ENCODE data around the gene SRGAP2B. TPM values are rescaled to one million over a fixed set of nuclear protein-coding genes. Genes with fewer than 3 reads are reported as not detected.
A peak's percentile ranks its signal among the peaks of the same experiment; 100 is the strongest.
"Not testable (repeated sequence)": the region's sequence is repeated elsewhere in the genome, so short reads cannot be mapped to it uniquely, and the experiment has no call there.

Gene SRGAP2B
- total RNA-seq, 4 donors from 2014 or later: 39.3 to 79.9 (median 52.5) TPM

GRCh38 chr1:145112703-145113102 is 17.6 kb upstream of the SRGAP2B start:
- DNase-seq (ENCODE audit: low spot score in 2 of 2); intact Hi-C loops (cut with DNase I; ENCODE audit: low total_unique reads); H3K4me3 ChIP-seq (ENCODE audit: low read depth, poor library complexity, severe bottlenecking): not testable (repeated sequence)
- WGBS, 2 donors: no CpG with 5 or more reads among the region's 3 CpGs

- no CpG with 5 or more reads among the region's 3 CpGs for WGBS, 2 donors
- H3K4me3 ChIP-seq (ENCODE audit: low read depth, poor library complexity, severe bottlenecking); DNase-seq (ENCODE audit: low spot score in 2 of 2); intact Hi-C loops (cut with DNase I; ENCODE audit: low total_unique reads): not testable (repeated sequence)
Observed at GRCh38 chr1:145111674-145112073, 16.5 kb upstream of the SRGAP2B start.

GRCh38 chr1:145103294-145103693 is 8.2 kb upstream of the SRGAP2B start:
- H3K4me3 ChIP-seq (ENCODE audit: low read depth, poor library complexity, severe bottlenecking); DNase-seq (ENCODE audit: low spot score in 2 of 2); intact Hi-C loops (cut with DNase I; ENCODE audit: low total_unique reads): not testable (repeated sequence)
- WGBS, 2 donors: no CpG with 5 or more reads among the region's 2 CpGs

GRCh38 chr1:145101725-145102124 is 6.6 kb upstream of the SRGAP2B start:
- intact Hi-C loops (cut with DNase I; ENCODE audit: low total_unique reads); DNase-seq (ENCODE audit: low spot score in 2 of 2); H3K4me3 ChIP-seq (ENCODE audit: low read depth, poor library complexity, severe bottlenecking): not testable (repeated sequence)
- WGBS, 2 donors: no CpG with 5 or more reads among the region's 1 CpG

- peak; percentile 0 to 81 for DNase-seq (ENCODE audit: low spot score in 2 of 2)
- WGBS, 2 donors: 0% methylated on average over 6 of the region's 46 CpGs; no CpG with 5 or more reads in 1 of the 2 donors
- intact Hi-C loops (cut with DNase I; ENCODE audit: low total_unique reads); H3K4me3 ChIP-seq (ENCODE audit: low read depth, poor library complexity, severe bottlenecking): not testable (repeated sequence)
Observed at GRCh38 chr1:145094655-145095211, 395 bp downstream of the SRGAP2B start.

- WGBS, 2 donors: 0% methylated on average over 3 of the region's 47 CpGs; no CpG with 5 or more reads in 1 of the 2 donors
- H3K4me3 ChIP-seq (ENCODE audit: low read depth, poor library complexity, severe bottlenecking); intact Hi-C loops (cut with DNase I; ENCODE audit: low total_unique reads): not testable (repeated sequence)
- DNase-seq (ENCODE audit: low spot score in 2 of 2): peak in 1 of 2 donors; percentile 95
Observed at GRCh38 chr1:145093517-145094149, 1.5 kb downstream of the SRGAP2B start.

- 93% methylated on average over 3 of the region's 7 CpGs; no CpG with 5 or more reads in 1 of the 2 donors for WGBS, 2 donors
- DNase-seq (ENCODE audit: low spot score in 2 of 2); H3K4me3 ChIP-seq (ENCODE audit: low read depth, poor library complexity, severe bottlenecking); intact Hi-C loops (cut with DNase I; ENCODE audit: low total_unique reads): not testable (repeated sequence)
Observed at GRCh38 chr1:145082483-145083255, 12.5 kb downstream of the SRGAP2B start.

- DNase-seq (ENCODE audit: low spot score in 2 of 2); H3K4me3 ChIP-seq (ENCODE audit: low read depth, poor library complexity, severe bottlenecking); intact Hi-C loops (cut with DNase I; ENCODE audit: low total_unique reads): not testable (repeated sequence)
- WGBS, 2 donors: 87% methylated on average over 2 of the region's 3 CpGs; no CpG with 5 or more reads in 1 of the 2 donors
Observed at GRCh38 chr1:145080193-145080592, 14.9 kb downstream of the SRGAP2B start.

GRCh38 chr1:145079737-145080136 is 15.4 kb downstream of the SRGAP2B start:
- DNase-seq (ENCODE audit: low spot score in 2 of 2); H3K4me3 ChIP-seq (ENCODE audit: low read depth, poor library complexity, severe bottlenecking); intact Hi-C loops (cut with DNase I; ENCODE audit: low total_unique reads): not testable (repeated sequence)
- 71% methylated on average over 2 of the region's 2 CpGs; no CpG with 5 or more reads in 1 of the 2 donors for WGBS, 2 donors

GRCh38 chr1:145078787-145079370 is 16.2 kb downstream of the SRGAP2B start:
- intact Hi-C loops (cut with DNase I; ENCODE audit: low total_unique reads); H3K4me3 ChIP-seq (ENCODE audit: low read depth, poor library complexity, severe bottlenecking); DNase-seq (ENCODE audit: low spot score in 2 of 2): not testable (repeated sequence)
- WGBS, 2 donors: no CpG with 5 or more reads among the region's 5 CpGs

- no CpG with 5 or more reads among the region's 11 CpGs for WGBS, 2 donors
- DNase-seq (ENCODE audit: low spot score in 2 of 2); H3K4me3 ChIP-seq (ENCODE audit: low read depth, poor library complexity, severe bottlenecking); intact Hi-C loops (cut with DNase I; ENCODE audit: low total_unique reads): not testable (repeated sequence)
Observed at GRCh38 chr1:145077872-145078786, 17.0 kb downstream of the SRGAP2B start.

GRCh38 chr1:145076877-145077276 is 18.3 kb downstream of the SRGAP2B start:
- H3K4me3 ChIP-seq (ENCODE audit: low read depth, poor library complexity, severe bottlenecking); DNase-seq (ENCODE audit: low spot score in 2 of 2); intact Hi-C loops (cut with DNase I; ENCODE audit: low total_unique reads): not testable (repeated sequence)
- WGBS, 2 donors: no CpG with 5 or more reads among the region's 3 CpGs

GRCh38 chr1:145074021-145074559 is 21.0 kb downstream of the SRGAP2B start:
- H3K4me3 ChIP-seq (ENCODE audit: low read depth, poor library complexity, severe bottlenecking); intact Hi-C loops (cut with DNase I; ENCODE audit: low total_unique reads); DNase-seq (ENCODE audit: low spot score in 2 of 2): not testable (repeated sequence)
- 69% methylated on average over 3 of the region's 6 CpGs; no CpG with 5 or more reads in 1 of the 2 donors for whole genome bisulfite sequencing, 2 donors
